GM12891 (cell line): ENCODE results near the gene ANKS1B.

ENCODE experiments used
- PAX5 ChIP-seq: IDR thresholded peaks from 2 replicates; pipeline ENCODE4 v1.6.1; 2011; ENCODE audit warnings: low read length, moderate library complexity, mild to moderate bottlenecking; ENCODE audit not compliant: insufficient read depth, severe bottlenecking
- POLR2A ChIP-seq: IDR thresholded peaks from 2 replicates; pipeline ENCODE4 v1.6.1; 2011; ENCODE audit warnings: low read depth, low read length, control low read depth
- POLR2AphosphoS5 ChIP-seq: IDR thresholded peaks from 2 replicates; pipeline ENCODE4 v1.6.1; 2011; ENCODE audit warnings: low read depth, low read length, control low read depth
- SPI1 ChIP-seq: IDR thresholded peaks from 2 replicates; pipeline ENCODE4 v1.6.1; 2011; ENCODE audit warnings: low read depth, low read length, control low read depth
- TAF1 ChIP-seq: IDR thresholded peaks from 2 replicates; pipeline ENCODE4 v1.6.1; 2011; ENCODE audit warnings: low read depth, low read length, control low read depth

- no peak for TF ChIP-seq POLR2A
- TF ChIP-seq SPI1, result no peak
- TF ChIP-seq POLR2AphosphoS5, result no peak
- no peak for TF ChIP-seq TAF1
- no peak for TF ChIP-seq PAX5
Observed at GRCh38 chr12:99975321-99975720, 9.4 kb downstream of the ANKS1B start.
